Aorta (tissue), 5 donors: ENCODE data around the gene RNF26. TPM values are rescaled to one million over a fixed set of nuclear protein-coding genes. Genes with fewer than 3 reads are reported as not detected.

Source experiments
- ATAC-seq: fragments of 200-7000 bp; cut with Tn5 transposase; one replicate; pipeline ENCODE4 v1.9.1; 2022; ENCODE audit warnings: moderate library complexity; ENCODE audit not compliant: low FRiP score
- DNase-seq, 2 donors: peaks; one replicate each; pipeline ENCODE4 v3.0.0-alpha.2; 2020
- H3K27ac ChIP-seq, 2 donors: one replicate each; pipeline ENCODE4 v1.5.1; 2013; ENCODE audit warnings: low read length in 2 of 2, mild to moderate bottlenecking in 2 of 2, moderate library complexity in 2 of 2, control low read depth in 1 of 2, inconsistent platforms in 1 of 2, low read depth in 1 of 2
- H3K27me3 ChIP-seq, 2 donors: one replicate each; pipeline ENCODE4 v1.6.1; 2013; ENCODE audit warnings: control low read depth in 1 of 2, low read length in 1 of 2, mild to moderate bottlenecking in 1 of 2, moderate library complexity in 1 of 2; ENCODE audit not compliant: insufficient read depth in 2 of 2, control insufficient read depth in 1 of 2
- H3K36me3 ChIP-seq, 2 donors: one replicate each; pipeline ENCODE4 v1.6.1; 2013; ENCODE audit warnings: control low read depth in 1 of 2, low read length in 1 of 2, mild to moderate bottlenecking in 1 of 2; ENCODE audit not compliant: insufficient read depth in 2 of 2, control insufficient read depth in 1 of 2
- H3K4me1 ChIP-seq, 2 donors: one replicate each; pipeline ENCODE4 v1.6.1; 2013; ENCODE audit warnings: low read length in 2 of 2, control low read depth in 1 of 2, mild to moderate bottlenecking in 1 of 2, moderate library complexity in 1 of 2; ENCODE audit not compliant: insufficient read depth in 2 of 2, control insufficient read depth in 1 of 2
- H3K4me3 ChIP-seq, 2 donors: one replicate each; pipeline ENCODE4 v1.5.1; 2013; ENCODE audit warnings: low read length in 2 of 2, control low read depth in 1 of 2, mild to moderate bottlenecking in 1 of 2
- H3K9me3 ChIP-seq: one replicate; pipeline ENCODE4 v1.6.1; 2013; ENCODE audit warnings: mild to moderate bottlenecking, low read length; ENCODE audit not compliant: control insufficient read depth
- WGBS, 2 donors: extraction: QIAGEN DNeasy Blood & Tissue Kit; methylation state at CpG; one replicate each; pipeline ENCODE4 v1.1.7; 2013; 5-methylcytosine and 5-hydroxymethylcytosine counted together
- intact Hi-C, 2 donors: fragments of 100-400 bp; cut with DNase I; formaldehyde crosslinking; loops; one replicate each; pipeline versions ENCODE4 v1.14.2 to v1.15.0; 2022
- polyA plus RNA-seq, 2 donors: library from polyadenylated mRNA; stranded (reverse); fragments of 200-250 nt; gene quantifications; one replicate each; pipeline ENCODE4 v1.2.3, GENCODE V29; 2013
- total RNA-seq, 2 donors: library from RNA; stranded (reverse); fragmentation: NEBNext Ultra II Directional; extraction: Animal tissue kit (Norgen Biotek cat#: 25700); gene quantifications; one replicate each; pipeline ENCODE4 v1.2.1, GENCODE V29; 2021
- donor health status: healthy with polysubstance abuse.
- donor health status: Bipolar disorder and iron deficiency.
- donor health status: DM: no; HTN: no; CAD: no.
- donor health status: DM: no; HTN: no; CAD: no.
- donor health status: DM: yes; HTN: yes; CAD: no.

RNF26 gene
- total and polyA plus RNA-seq, 4 donors: 9.4 to 17.5 (median 16.6) TPM

GRCh38 chr11:119323532-119324033 is 10.7 kb upstream of the RNF26 start:
- intact Hi-C loops: loop anchor here (2.0 to 5.0 kb wide), 3 partner anchors 39 to 126 kb away; partner anchors contain the start of gene CBL (in 1 of the 2)
- H3K27ac ChIP-seq: no peak overlapping the region
- WGBS, 2 donors: 13 to 15% methylated on average over 8 of the region's 8 CpGs
- no peak overlapping the region for H3K4me3 ChIP-seq
- peak; percentile 75 to 90 for DNase-seq
- H3K9me3 ChIP-seq: no peaks in the 10 kb centered on the region
- no peak for ATAC-seq
- H3K4me1 ChIP-seq: no peaks in the 10 kb centered on the region
- no peaks in the 10 kb centered on the region for H3K27me3 ChIP-seq
- no peaks in the 10 kb centered on the region for H3K36me3 ChIP-seq

GRCh38 chr11:119324189-119324588 is 10.1 kb upstream of the RNF26 start:
- no peak for DNase-seq
- ATAC-seq: no peak
- WGBS, 2 donors: 65 to 71% methylated on average over 4 of the region's 4 CpGs
- Histone ChIP-seq H3K9me3 (no peaks in the 10 kb centered on the region), H3K27ac (no peak overlapping the region), H3K4me1 (no peaks in the 10 kb centered on the region), H3K36me3 (no peaks in the 10 kb centered on the region), H3K27me3 (no peaks in the 10 kb centered on the region), H3K4me3 (no peak overlapping the region)
- intact Hi-C loops: loop anchor here (5.0 kb wide), 2 partner anchors 117 to 127 kb away; partner anchors contain the start of gene CBL (in 1 of the 2)

GRCh38 chr11:119329320-119329719 is 5.0 kb upstream of the RNF26 start:
- no peaks in the 10 kb centered on the region for H3K27me3 ChIP-seq
- WGBS, 2 donors: 46 to 57% methylated on average over 2 of the region's 2 CpGs
- ATAC-seq: no peak
- no peak overlapping the region for H3K27ac ChIP-seq
- no peak for DNase-seq
- H3K4me3 ChIP-seq: no peak overlapping the region
- no peaks in the 10 kb centered on the region for H3K36me3 ChIP-seq
- no peaks in the 10 kb centered on the region for H3K9me3 ChIP-seq
- intact Hi-C loops: no loop called here
- H3K4me1 ChIP-seq: no peaks in the 10 kb centered on the region

DNA sequence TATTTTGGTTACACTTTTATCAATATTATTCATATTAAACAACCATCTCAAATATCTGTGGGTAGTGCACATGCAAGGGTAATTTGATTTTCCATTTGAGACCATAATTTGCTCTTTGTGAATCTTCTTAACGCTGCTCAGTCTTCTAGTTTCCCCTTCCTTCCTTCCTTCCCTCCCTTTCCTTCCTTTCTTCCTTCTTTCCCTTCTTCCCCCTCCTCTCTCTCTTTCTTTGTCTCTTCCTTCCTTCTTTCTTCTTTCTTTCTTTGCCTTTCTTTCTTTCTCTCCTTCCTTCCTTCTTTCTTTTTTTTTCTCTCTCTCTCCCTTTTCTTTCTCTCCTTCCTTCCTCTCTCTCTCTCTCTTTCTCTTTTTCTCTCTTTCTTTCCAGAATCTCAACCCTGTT is 4.1 kb upstream of the RNF26 start:
- Histone ChIP-seq H3K4me1 (no peaks in the 10 kb centered on the region), H3K27ac (no peak overlapping the region), H3K36me3 (no peaks in the 10 kb centered on the region), H3K9me3 (no peaks in the 10 kb centered on the region), H3K27me3 (no peaks in the 10 kb centered on the region), H3K4me3 (no peak overlapping the region)
- DNase-seq (no peak), ATAC-seq (no peak)
- intact Hi-C loops: loop anchor here in 1 of 2 donors (10.0 kb wide), 1 partner anchor 185 kb away; the partner anchor contains the start of gene ABCG4
- WGBS, 2 donors: 63 to 83% methylated on average over 1 of the region's 1 CpG

- Histone ChIP-seq H3K27ac (no peak overlapping the region), H3K9me3 (no peaks in the 10 kb centered on the region), H3K27me3 (no peaks in the 10 kb centered on the region), H3K4me3 (no peak overlapping the region), H3K36me3 (no peaks in the 10 kb centered on the region), H3K4me1 (no peaks in the 10 kb centered on the region)
- DNase-seq: no peak
- ATAC-seq: no peak
- intact Hi-C loops: loop anchor here in 1 of 2 donors (10.0 kb wide), 1 partner anchor 187 kb away; the partner anchor contains the start of gene ABCG4
- WGBS, 2 donors: 80 to 81% methylated on average over 4 of the region's 4 CpGs
Measured at GRCh38 chr11:119332111-119332765, 2.1 kb upstream of the RNF26 start.

- ATAC-seq (no peak), DNase-seq (peak in 1 of 2 donors; percentile 48)
- Histone ChIP-seq H3K4me1 (no peaks in the 10 kb centered on the region), H3K4me3 (peak overlapping the region; percentile 87 to 98), H3K27ac (no peak overlapping the region), H3K27me3 (no peaks in the 10 kb centered on the region), H3K9me3 (no peaks in the 10 kb centered on the region), H3K36me3 (no peaks in the 10 kb centered on the region)
- intact Hi-C loops: loop anchor here in 1 of 2 donors (10.0 kb wide), 1 partner anchor 190 kb away; the partner anchor contains the start of gene ABCG4
- WGBS, 2 donors: 65 to 73% methylated on average over 15 of the region's 15 CpGs
Measured at GRCh38 chr11:119335091-119335654, 846 bp downstream of the RNF26 start.

DNA sequence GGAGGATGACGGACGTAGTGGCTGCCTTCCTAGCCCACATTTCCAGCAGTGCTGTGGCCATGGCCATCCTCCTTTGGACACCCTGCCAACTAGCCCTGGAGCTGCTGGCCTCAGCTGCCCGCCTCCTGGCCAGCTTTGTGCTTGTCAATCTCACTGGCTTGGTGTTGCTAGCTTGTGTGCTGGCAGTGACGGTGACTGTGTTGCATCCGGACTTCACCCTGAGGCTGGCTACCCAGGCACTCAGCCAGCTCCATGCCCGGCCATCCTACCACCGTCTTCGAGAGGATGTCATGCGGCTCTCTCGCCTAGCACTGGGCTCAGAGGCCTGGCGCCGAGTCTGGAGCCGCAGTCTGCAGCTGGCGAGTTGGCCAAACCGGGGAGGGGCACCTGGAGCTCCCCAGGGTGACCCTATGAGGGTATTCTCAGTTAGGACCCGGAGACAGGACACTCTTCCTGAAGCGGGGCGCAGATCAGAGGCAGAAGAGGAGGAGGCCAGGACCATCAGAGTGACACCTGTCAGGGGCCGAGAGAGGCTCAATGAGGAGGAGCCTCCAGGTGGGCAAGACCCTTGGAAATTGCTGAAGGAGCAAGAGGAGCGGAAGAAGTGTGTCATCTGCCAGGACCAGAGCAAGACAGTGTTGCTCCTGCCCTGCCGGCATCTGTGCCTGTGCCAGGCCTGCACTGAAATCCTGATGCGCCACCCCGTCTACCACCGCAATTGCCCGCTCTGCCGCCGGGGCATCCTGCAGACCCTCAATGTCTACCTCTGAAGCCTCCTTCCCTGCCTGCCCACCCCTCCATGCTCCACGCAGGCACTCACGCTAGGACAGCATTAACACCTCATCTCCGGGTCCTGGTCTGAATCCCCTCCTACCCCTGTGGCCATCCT is 1.6 kb downstream of the RNF26 start:
- Histone ChIP-seq H3K4me1 (no peaks in the 10 kb centered on the region), H3K9me3 (no peaks in the 10 kb centered on the region), H3K4me3 (no peak overlapping the region), H3K27ac (no peak overlapping the region), H3K36me3 (no peaks in the 10 kb centered on the region), H3K27me3 (no peaks in the 10 kb centered on the region)
- peak in 1 of 2 donors; percentile 45 for DNase-seq
- intact Hi-C loops: loop anchor here in 1 of 2 donors (10.0 kb wide), 1 partner anchor 191 kb away; the partner anchor contains the start of gene ABCG4
- ATAC-seq: no peak
- 81 to 84% methylated on average over 30 of the region's 30 CpGs for WGBS, 2 donors

DNA sequence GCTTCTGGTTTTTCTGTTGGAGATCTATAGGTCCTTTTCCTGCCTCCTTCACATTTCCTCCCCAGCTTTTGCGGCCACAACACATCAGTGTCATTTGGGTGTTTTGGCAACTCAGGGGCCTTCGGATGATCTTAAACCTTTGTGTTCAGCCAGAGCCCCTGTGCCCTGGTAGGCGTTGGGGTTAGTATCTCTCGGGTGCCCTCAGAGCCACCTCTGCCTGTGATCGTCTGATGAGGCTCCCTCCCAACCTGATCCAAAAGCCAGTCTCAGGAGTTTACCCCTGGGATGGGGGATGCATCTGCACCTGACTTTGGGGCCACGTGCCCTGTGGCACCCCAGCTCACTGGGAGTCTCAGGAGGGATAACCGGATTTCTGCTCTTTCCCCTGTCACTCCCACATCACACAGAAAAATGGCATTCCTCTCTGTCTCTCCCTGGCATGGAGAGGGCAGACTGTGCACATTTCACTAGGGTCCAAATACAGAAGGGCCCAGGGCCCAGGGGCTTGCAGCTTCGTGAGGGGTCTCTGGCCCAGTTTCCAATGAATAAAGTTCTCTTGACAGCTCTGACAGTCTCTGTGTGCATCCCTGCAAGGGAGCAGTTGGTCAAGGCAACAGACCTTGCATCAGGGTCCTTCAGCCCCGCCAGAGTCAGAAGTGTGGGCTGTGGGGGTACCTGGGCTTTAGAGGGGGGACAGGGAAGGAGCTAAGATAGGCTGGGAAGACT is 2.6 kb downstream of the RNF26 start:
- Histone ChIP-seq H3K27me3 (no peaks in the 10 kb centered on the region), H3K27ac (no peak overlapping the region), H3K9me3 (no peaks in the 10 kb centered on the region), H3K36me3 (no peaks in the 10 kb centered on the region), H3K4me3 (no peak overlapping the region), H3K4me1 (no peaks in the 10 kb centered on the region)
- 70 to 80% methylated on average over 9 of the region's 9 CpGs for WGBS, 2 donors
- peak; percentile 21 to 55 for DNase-seq
- no peak for ATAC-seq
- intact Hi-C loops: loop anchor here in 1 of 2 donors (10.0 kb wide), 1 partner anchor 192 kb away; the partner anchor contains the start of gene ABCG4
